Neutrophil (primary cell): ENCODE data around the gene TNFAIP8L1.

Experiments
- H3K27ac ChIP-seq: fragments of 200-600 bp; sonication (generic); 2 replicates; pipeline ENCODE4 v1.5.1; 2016; ENCODE audit warnings: mild to moderate bottlenecking, moderate library complexity
- H3K27me3 ChIP-seq: fragments of 200-600 bp; sonication (generic); 2 replicates; pipeline ENCODE4 v1.6.0; 2016; ENCODE audit warnings: mild to moderate bottlenecking
- H3K36me3 ChIP-seq: fragments of 200-600 bp; sonication (generic); 2 replicates; pipeline ENCODE4 v1.5.1; 2017
- H3K4me1 ChIP-seq, 2 experiments: fragments of 200-600 bp in 1 of 2; sonication (generic) in 1 of 2; 1 replicate in 1 of 2; 2 replicates in 1 of 2; pipeline versions ENCODE4 v1.5.1 to v1.6.1; 2013 to 2016; ENCODE audit warnings: low read depth in 1 of 2, low read length in 1 of 2, mild to moderate bottlenecking in 1 of 2, moderate library complexity in 1 of 2; ENCODE audit not compliant: control insufficient read depth in 1 of 2, insufficient read depth in 1 of 2
- H3K4me3 ChIP-seq, 2 experiments: fragments of 200-600 bp in 1 of 2; sonication (generic) in 1 of 2; 1 replicate in 1 of 2; 2 replicates in 1 of 2; pipeline ENCODE4 v1.5.1; 2013 to 2016; ENCODE audit warnings: low read depth in 1 of 2, low read length in 1 of 2, mild to moderate bottlenecking in 1 of 2, moderate library complexity in 1 of 2
- H3K9me3 ChIP-seq: fragments of 200-600 bp; sonication (generic); 2 replicates; pipeline ENCODE4 v1.5.1; 2016
- CTCF ChIP-seq: fragments of 200-600 bp; sonication (generic); IDR thresholded peaks from 2 replicates; pipeline ENCODE4 v1.5.1; 2016; ENCODE audit warnings: antibody characterized with exemption

The TNFAIP8L1 gene

GRCh38 chr19:4636761-4637160, 2.6 kb upstream of the TNFAIP8L1 start:
- Histone ChIP-seq H3K4me3 (no peak overlapping the region), H3K9me3 (no peaks in the 10 kb centered on the region), H3K27me3 (peaks cover 14% of the 10 kb centered on the region), H3K27ac (no peak overlapping the region), H3K4me1 (peaks cover 37 to 39% of the 10 kb centered on the region in 2 experiments), H3K36me3 (no peaks in the 10 kb centered on the region)
- no peak for TF ChIP-seq CTCF

- peak overlapping the region; percentile 62 to 71 for H3K4me3 ChIP-seq
- H3K4me1 ChIP-seq, result peaks cover 36% of the 10 kb centered on the region in 2 experiments
- H3K36me3 ChIP-seq, result no peaks in the 10 kb centered on the region
- peak overlapping the region; percentile 85 for H3K27ac ChIP-seq
- no peak for TF ChIP-seq CTCF
- peaks cover 14% of the 10 kb centered on the region for H3K27me3 ChIP-seq
- H3K9me3 ChIP-seq, result no peaks in the 10 kb centered on the region
Observed at GRCh38 chr19:4638317-4638716, 999 bp upstream of the TNFAIP8L1 start.

- no peak for TF ChIP-seq CTCF
- Histone ChIP-seq H3K27ac (peak overlapping the region; percentile 85), H3K4me3 (peak overlapping the region; percentile 69 to 71), H3K36me3 (no peaks in the 10 kb centered on the region), H3K27me3 (peaks cover 14% of the 10 kb centered on the region), H3K4me1 (peaks cover 26 to 28% of the 10 kb centered on the region in 2 experiments), H3K9me3 (no peaks in the 10 kb centered on the region)
Observed at GRCh38 chr19:4639531-4640246, 373 bp downstream of the TNFAIP8L1 start.

GRCh38 chr19:4640247-4641000, 1.1 kb downstream of the TNFAIP8L1 start:
- H3K9me3 ChIP-seq, result no peaks in the 10 kb centered on the region
- H3K4me1 ChIP-seq, result peaks cover 26 to 28% of the 10 kb centered on the region in 2 experiments
- peaks cover 8% of the 10 kb centered on the region for H3K27me3 ChIP-seq
- no peak for TF ChIP-seq CTCF
- no peaks in the 10 kb centered on the region for H3K36me3 ChIP-seq
- no peak overlapping the region for H3K27ac ChIP-seq
- peak overlapping the region; percentile 69 to 71 for H3K4me3 ChIP-seq

GRCh38 chr19:4641132-4641531, 1.8 kb downstream of the TNFAIP8L1 start:
- Histone ChIP-seq H3K4me3 (no peak overlapping the region), H3K27me3 (peaks cover under 1% of the 10 kb centered on the region), H3K36me3 (no peaks in the 10 kb centered on the region), H3K27ac (no peak overlapping the region), H3K4me1 (peaks cover 20 to 28% of the 10 kb centered on the region in 2 experiments), H3K9me3 (no peaks in the 10 kb centered on the region)
- no peak for TF ChIP-seq CTCF
